KMS-11 (cell line): ENCODE results near the gene CUL7.

Source experiments
- H2AFZ ChIP-seq: fragments of 200-600 bp; sonication (generic); 2 replicates; pipeline ENCODE4 v1.6.1; 2016; ENCODE audit warnings: antibody characterized with exemption, mixed run types, low read depth
- H3K27ac ChIP-seq: fragments of 200-600 bp; sonication (generic); 2 replicates; pipeline ENCODE4 v1.6.1; 2016; ENCODE audit warnings: mild to moderate bottlenecking, mixed run types
- H3K27me3 ChIP-seq: fragments of 200-600 bp; sonication (generic); 2 replicates; pipeline ENCODE4 v1.6.1; 2017; ENCODE audit warnings: mild to moderate bottlenecking, low read depth, mixed run types, moderate library complexity; ENCODE audit not compliant: insufficient read depth
- H3K36me3 ChIP-seq: fragments of 200-600 bp; sonication (generic); 2 replicates; pipeline ENCODE4 v1.6.1; 2017; ENCODE audit warnings: mild to moderate bottlenecking, mixed run types; ENCODE audit not compliant: insufficient read depth
- H3K4me1 ChIP-seq: fragments of 200-600 bp; sonication (generic); 2 replicates; pipeline ENCODE4 v1.6.1; 2016; ENCODE audit warnings: mild to moderate bottlenecking, low read depth, mixed run types; ENCODE audit not compliant: poor library complexity, severe bottlenecking
- H3K4me2 ChIP-seq: fragments of 200-600 bp; sonication (generic); 2 replicates; pipeline ENCODE4 v1.7.0; 2016; ENCODE audit warnings: mild to moderate bottlenecking, mixed run types
- H3K4me3 ChIP-seq: fragments of 200-600 bp; sonication (generic); IDR thresholded peaks from 2 replicates; pipeline ENCODE4 v1.6.1; 2017; ENCODE audit warnings: low read depth, low read length, mixed read lengths; ENCODE audit not compliant: insufficient read depth
- H3K79me2 ChIP-seq: fragments of 200-600 bp; sonication (generic); 2 replicates; pipeline ENCODE4 v1.6.1; 2016; ENCODE audit warnings: low read depth, mixed run types; ENCODE audit not compliant: insufficient read depth
- H3K9ac ChIP-seq: fragments of 200-600 bp; sonication (generic); 2 replicates; pipeline ENCODE4 v1.6.1; 2016; ENCODE audit warnings: mild to moderate bottlenecking, mixed run types
- H4K20me1 ChIP-seq: fragments of 200-600 bp; sonication (generic); 2 replicates; pipeline ENCODE4 v1.6.1; 2016; ENCODE audit warnings: mild to moderate bottlenecking, mixed run types; ENCODE audit not compliant: insufficient read depth
- CTCF ChIP-seq: fragments of 200-600 bp; sonication (generic); conservative IDR thresholded peaks from 2 replicates; pipeline ENCODE4 v1.6.1; 2017; ENCODE audit warnings: low read depth, mild to moderate bottlenecking, antibody characterized with exemption, low read length, moderate library complexity, mixed read lengths

CUL7 gene

GRCh38 chr6:43016176-43016942 lies 37.3 kb downstream of the CUL7 start:
- Histone ChIP-seq H3K79me2 (peaks cover 25% of the 10 kb centered on the region; the same call in 1 of the 2 replicates), H3K4me3 (no peak overlapping the region), H3K27me3 (no peaks in the 10 kb centered on the region), H3K4me1 (peaks cover 45% of the 10 kb centered on the region), H4K20me1 (no peaks in the 10 kb centered on the region), H3K4me2 (peak overlapping the region; percentile 6; the same call in 1 of the 2 replicates), H3K9ac (no peak overlapping the region), H3K36me3 (no peaks in the 10 kb centered on the region), H3K27ac (no peak overlapping the region), H2AFZ (no peak overlapping the region)
- no peak for TF ChIP-seq CTCF

DNA sequence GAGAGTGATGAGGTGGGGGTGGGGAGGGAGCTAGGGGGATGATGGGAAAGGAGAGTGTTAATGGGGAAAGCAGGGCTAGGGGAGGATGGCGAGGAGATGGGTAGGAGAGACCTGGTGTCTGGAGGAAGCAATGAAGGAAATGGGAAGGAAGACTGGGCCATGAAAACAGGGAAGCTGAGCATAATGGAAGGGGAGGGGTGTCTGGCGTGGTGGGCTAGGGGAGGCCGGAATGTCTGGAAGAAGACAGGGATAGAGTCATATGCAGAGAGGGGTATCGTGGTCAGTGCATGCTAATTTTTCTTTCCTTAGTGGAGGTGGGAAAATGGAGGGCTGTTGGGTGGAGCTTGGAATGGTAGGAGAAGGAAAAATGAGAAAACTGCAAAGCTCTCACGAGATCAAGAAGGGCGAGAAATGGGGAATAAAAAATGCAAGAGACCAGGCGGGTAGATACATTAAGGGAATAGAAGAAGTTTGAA lies 39.2 kb downstream of the CUL7 start:
- Histone ChIP-seq H3K36me3 (no peaks in the 10 kb centered on the region), H3K27me3 (no peaks in the 10 kb centered on the region), H3K4me1 (peaks cover 29% of the 10 kb centered on the region), H3K79me2 (peaks cover 25% of the 10 kb centered on the region; the same call in 1 of the 2 replicates), H3K27ac (no peak overlapping the region; the same call in 1 of the 2 replicates), H3K9ac (peak overlapping the region; percentile 36; the same call in 1 of the 2 replicates), H2AFZ (no peak overlapping the region), H4K20me1 (no peaks in the 10 kb centered on the region), H3K4me2 (peak overlapping the region; percentile 68), H3K4me3 (no peak overlapping the region)
- TF ChIP-seq CTCF: no peak

DNA sequence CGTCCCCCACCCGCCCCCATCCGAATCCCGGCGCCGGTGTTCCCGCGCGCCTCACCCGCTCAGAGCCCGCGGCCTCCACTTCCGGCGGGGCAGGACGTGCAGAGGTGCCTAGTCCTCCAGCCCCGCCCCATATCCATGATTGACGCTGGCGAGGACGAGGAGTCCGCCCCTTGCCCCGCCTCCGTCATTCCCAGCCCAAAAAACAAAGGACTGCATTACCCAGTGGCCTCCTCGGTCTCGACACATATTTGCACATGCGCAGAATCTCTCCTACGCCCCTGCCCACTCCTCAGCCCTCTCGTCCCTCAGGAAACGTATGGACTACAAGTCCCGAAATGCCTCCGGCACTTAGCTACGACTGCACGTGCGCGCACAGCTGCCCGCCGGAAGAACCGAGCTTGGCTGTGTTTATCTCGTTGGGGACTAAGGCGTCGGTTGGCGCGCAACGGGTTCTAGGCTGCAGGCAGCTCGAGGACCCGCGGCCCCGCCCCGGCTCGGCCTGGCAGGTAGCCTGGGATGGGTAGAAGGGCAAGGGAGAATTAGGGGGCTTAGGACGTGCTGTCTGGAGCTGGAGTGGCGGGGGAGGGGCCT lies 39.7 kb downstream of the CUL7 start, which contains the start of the genes KLHDC3 and MEA1:
KLHDC3 (plus strand) TSS at position 407 of the 591 bp plus-strand sequence. CDS start 2,944 bp downstream, outside the sequence.
MEA1 (minus strand) TSS at position 104 of the 591 bp plus-strand sequence. CDS start 133 bp downstream, outside the sequence.
- Histone ChIP-seq H3K4me2 (peak within 1 kb of the TSS; percentile 90), H2AFZ (peak within 1 kb of the TSS; percentile 76), H3K79me2 (peaks cover 25% of the 10 kb centered on the region; the same call in 1 of the 2 replicates), H4K20me1 (no peaks in the 10 kb centered on the region), H3K4me1 (peaks cover 24% of the 10 kb centered on the region), H3K9ac (peak within 1 kb of the TSS; percentile 36; the same call in 1 of the 2 replicates), H3K27ac (no peak within 1 kb of the TSS; the same call in 1 of the 2 replicates), H3K27me3 (no peaks in the 10 kb centered on the region), H3K36me3 (no peaks in the 10 kb centered on the region), H3K4me3 (no peak within 1 kb of the TSS)
- TF ChIP-seq CTCF: no peak

- no peak for TF ChIP-seq CTCF
- H3K27ac ChIP-seq: no peak overlapping the region
- peak overlapping the region; percentile 90 for H3K4me2 ChIP-seq
- no peaks in the 10 kb centered on the region for H3K27me3 ChIP-seq
- peaks cover 25% of the 10 kb centered on the region; the same call in 1 of the 2 replicates for H3K79me2 ChIP-seq
- peaks cover 21% of the 10 kb centered on the region for H3K4me1 ChIP-seq
- no peak overlapping the region for H3K4me3 ChIP-seq
- H3K36me3 ChIP-seq: no peaks in the 10 kb centered on the region
- H3K9ac ChIP-seq: peak overlapping the region; percentile 34; the same call in 1 of the 2 replicates
- peak overlapping the region; percentile 76 for H2AFZ ChIP-seq
- no peaks in the 10 kb centered on the region for H4K20me1 ChIP-seq
These were observed 40.4 kb downstream of the CUL7 start for GRCh38 chr6:43013097-43013842.
